Osteocyte (in vitro differentiated cells): ENCODE data around the gene PALM3. TPM values are rescaled to one million over a fixed set of nuclear protein-coding genes. Genes with fewer than 3 reads are reported as not detected.
"Not testable (repeated sequence)": the region's sequence is repeated elsewhere in the genome, so short reads cannot be mapped to it uniquely, and the experiment has no call there.

Experiments
- DNase-seq: peaks from one replicate; pipeline ENCODE4 v3.0.0; 2021; ENCODE audit warnings: mixed read lengths; ENCODE audit not compliant: unreplicated experiment; ENCODE audit errors: extremely low spot score
- H3K27ac Mint-ChIP-seq: one replicate; pipeline ENCODE4 v1.8.0; 2021; ENCODE audit warnings: mild to moderate bottlenecking, mixed read lengths; ENCODE audit not compliant: unreplicated experiment
- H3K27me3 Mint-ChIP-seq: one replicate; pipeline ENCODE4 v1.8.0; 2021; ENCODE audit warnings: mixed read lengths; ENCODE audit not compliant: unreplicated experiment
- H3K36me3 Mint-ChIP-seq: one replicate; pipeline ENCODE4 v1.8.0; 2021; ENCODE audit warnings: mixed read lengths; ENCODE audit not compliant: unreplicated experiment
- H3K4me1 Mint-ChIP-seq: one replicate; pipeline ENCODE4 v1.8.0; 2021; ENCODE audit warnings: mixed read lengths; ENCODE audit not compliant: unreplicated experiment
- H3K4me3 Mint-ChIP-seq: one replicate; pipeline ENCODE4 v1.8.0; 2021; ENCODE audit warnings: mild to moderate bottlenecking, moderate library complexity, mixed read lengths; ENCODE audit not compliant: unreplicated experiment
- H3K9me3 Mint-ChIP-seq: one replicate; pipeline ENCODE4 v1.8.0; 2021; ENCODE audit warnings: mixed read lengths; ENCODE audit not compliant: unreplicated experiment
- CTCF ChIP-seq: fragments of 200-600 bp; sonication (generic); IDR thresholded peaks from 2 replicates; pipeline ENCODE4 v1.5.0; 2021; ENCODE audit warnings: antibody characterized with exemption, mild to moderate bottlenecking, moderate library complexity
- total RNA-seq: library from RNA; stranded (reverse); gene quantifications from 2 replicates; pipeline ENCODE4 v1.2.1, GENCODE V29; 2021

The PALM3 gene
- total RNA-seq, 1 donor from 2014 or later = 0.30 TPM

GRCh38 chr19:14054099-14054498 lies 7.8 kb downstream of the PALM3 start:
- TF ChIP-seq CTCF = no peak
- H3K36me3 Mint-ChIP-seq = peaks cover 3% of the 10 kb centered on the region
- peaks cover 5% of the 10 kb centered on the region for H3K27me3 Mint-ChIP-seq
- H3K4me1 Mint-ChIP-seq = peaks cover 12% of the 10 kb centered on the region
- H3K4me3 Mint-ChIP-seq = no peak overlapping the region
- DNase-seq = no peak
- no peak overlapping the region for H3K27ac Mint-ChIP-seq
- H3K9me3 Mint-ChIP-seq = no peaks in the 10 kb centered on the region

- Mint-ChIP-seq H3K27me3 (peaks cover 2% of the 10 kb centered on the region), H3K4me1 (peaks cover 12% of the 10 kb centered on the region), H3K4me3 (no peak overlapping the region), H3K9me3 (no peaks in the 10 kb centered on the region), H3K27ac (no peak overlapping the region), H3K36me3 (peaks cover 3% of the 10 kb centered on the region)
- DNase-seq = no peak
- no peak for TF ChIP-seq CTCF
Measured at GRCh38 chr19:14053500-14053899, 8.4 kb downstream of the PALM3 start.

DNA sequence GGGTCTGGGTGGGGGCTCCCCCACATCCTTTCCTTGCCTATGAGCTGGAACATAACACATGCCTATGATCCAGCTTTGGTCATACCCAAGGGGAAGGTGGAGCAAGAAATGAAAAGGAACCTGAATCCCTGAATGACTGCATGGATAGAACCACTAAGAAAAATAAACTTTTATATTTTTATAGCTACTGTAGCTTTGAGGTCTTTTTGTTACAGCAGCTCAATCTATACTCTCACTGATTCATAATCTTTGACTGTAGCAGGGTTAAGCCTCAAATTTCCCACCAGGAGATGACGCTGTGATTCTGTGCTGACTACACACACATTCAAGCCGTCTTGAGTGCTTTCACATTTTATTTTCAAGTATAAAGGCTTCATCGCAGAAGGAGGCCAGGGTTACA lies 8.8 kb downstream of the PALM3 start:
- TF ChIP-seq CTCF = no peak
- Mint-ChIP-seq H3K9me3 (no peaks in the 10 kb centered on the region), H3K36me3 (peaks cover 3% of the 10 kb centered on the region), H3K4me1 (peaks cover 8% of the 10 kb centered on the region), H3K27me3 (no peaks in the 10 kb centered on the region), H3K4me3 (no peak overlapping the region), H3K27ac (no peak overlapping the region)
- DNase-seq = no peak

DNA sequence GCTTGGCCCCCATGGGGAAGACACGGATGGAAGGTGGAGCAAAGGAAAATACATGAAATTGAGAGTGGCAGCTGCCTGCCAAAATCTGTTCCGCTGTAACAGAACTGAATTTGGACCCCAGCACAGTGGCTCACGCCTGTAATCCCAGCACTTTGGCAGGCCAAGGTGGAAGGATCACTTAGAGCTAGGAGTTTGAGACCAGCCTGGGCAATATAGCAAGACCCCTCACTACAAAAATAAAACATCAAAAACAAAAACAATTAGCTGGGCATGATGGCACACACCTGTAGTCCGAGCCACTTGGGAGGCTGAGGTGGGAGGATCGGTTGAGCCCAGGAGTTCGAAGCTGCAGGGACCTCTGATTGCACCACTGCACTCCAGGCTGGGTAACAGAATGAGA lies 9.4 kb downstream of the PALM3 start:
- Mint-ChIP-seq H3K4me1 (peaks cover 3% of the 10 kb centered on the region), H3K36me3 (peaks cover 3% of the 10 kb centered on the region), H3K4me3 (no peak overlapping the region), H3K27me3 (no peaks in the 10 kb centered on the region), H3K9me3 (no peaks in the 10 kb centered on the region), H3K27ac (no peak overlapping the region)
- DNase-seq = no peak
- no peak for TF ChIP-seq CTCF

GRCh38 chr19:14051980-14052379 lies 9.9 kb downstream of the PALM3 start:
- H3K4me3 Mint-ChIP-seq = no peak overlapping the region
- no peaks in the 10 kb centered on the region for H3K27me3 Mint-ChIP-seq
- TF ChIP-seq CTCF = no peak
- H3K4me1 Mint-ChIP-seq = peaks cover under 1% of the 10 kb centered on the region
- H3K27ac Mint-ChIP-seq = no peak overlapping the region
- peaks cover 3% of the 10 kb centered on the region for H3K36me3 Mint-ChIP-seq
- no peak for DNase-seq
- H3K9me3 Mint-ChIP-seq = no peaks in the 10 kb centered on the region

GRCh38 chr19:14050961-14051360 lies 10.9 kb downstream of the PALM3 start:
- not testable (repeated sequence) for H3K4me3 Mint-ChIP-seq, H3K36me3 Mint-ChIP-seq, H3K27ac Mint-ChIP-seq, H3K9me3 Mint-ChIP-seq, H3K27me3 Mint-ChIP-seq, H3K4me1 Mint-ChIP-seq, DNase-seq
